Left cardiac atrium (tissue), 4 donors: ENCODE measurements around the gene SPINT2. TPM values are rescaled to one million over a fixed set of nuclear protein-coding genes. Genes with fewer than 3 reads are reported as not detected.
A peak's percentile ranks its signal among the peaks of the same experiment; 100 is the strongest.
"Not testable (repeated sequence)": the region's sequence is repeated elsewhere in the genome, so short reads cannot be mapped to it uniquely, and the experiment has no call there.

Source experiments
- ATAC-seq, 2 donors: fragments of 200-7000 bp; cut with Tn5 transposase; one replicate each; pipeline ENCODE4 v1.9.1; 2020; ENCODE audit warnings: mild to moderate bottlenecking in 2 of 2, moderate library complexity in 2 of 2
- DNase-seq: peaks from one replicate; pipeline ENCODE4 v3.0.0-alpha.2; 2020
- intact Hi-C, 2 donors: fragments of 100-400 bp; cut with DNase I; formaldehyde crosslinking; loops; one replicate each; pipeline versions ENCODE4 v1.14.1 to v1.15.1; 2022 to 2023
- total RNA-seq, 2 donors: library from RNA; stranded (reverse); fragmentation: NEBNext Ultra II Directional; extraction: Animal tissue kit (Norgen Biotek cat#: 25700); gene quantifications; one replicate each; pipeline ENCODE4 v1.2.1, GENCODE V29; 2021
- donor health status: DM: no; HTN: yes; CAD: no.
- donor health status: DM: no; HTN: yes; CAD: no; lungs with severe emphysema.
- donor health status: DM: yes; HTN: yes; CAD: no.
- donor health status: Dilated cardiomyopathy.

The SPINT2 gene
- total RNA-seq, 2 donors from 2014 or later, result 8.6 to 13.6 TPM

DNA sequence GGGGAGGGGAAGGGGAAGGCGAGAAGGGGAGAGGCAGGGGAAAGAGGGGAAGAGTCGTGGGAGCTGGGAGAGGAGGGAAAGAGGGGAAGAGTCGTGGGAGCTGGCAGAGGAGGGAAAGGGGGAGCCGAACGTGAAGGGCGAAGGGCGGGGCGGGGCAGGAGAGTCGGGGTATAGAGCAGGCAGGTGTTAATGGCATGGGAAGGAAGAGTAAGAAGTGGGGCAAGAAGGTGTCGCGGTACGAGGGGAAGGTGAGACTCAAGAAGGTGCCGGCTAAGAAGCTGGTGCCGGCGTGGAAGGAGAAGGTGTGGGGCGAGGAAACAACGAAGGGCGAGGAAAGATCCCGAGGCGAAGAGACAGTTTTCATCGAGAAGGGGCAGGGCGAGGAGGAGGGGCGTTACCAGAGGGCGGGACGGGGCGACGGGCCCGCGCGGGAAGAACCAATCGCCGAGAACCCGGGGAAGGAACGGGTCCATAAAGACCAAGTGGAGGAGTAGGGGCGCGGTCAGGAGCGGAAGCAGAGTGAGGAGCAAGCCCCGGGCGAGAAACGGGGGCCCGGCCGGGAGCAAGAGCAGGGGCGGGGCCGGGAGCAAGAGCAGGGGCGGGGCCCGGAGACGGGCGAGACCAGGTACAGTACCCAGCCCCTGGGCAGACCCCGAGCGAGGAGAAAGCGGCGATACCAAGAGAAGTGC is 71.7 kb downstream of the SPINT2 start:
- ATAC-seq, result peak; percentile 92 to 94
- DNase-seq, result peak; percentile 97
- intact Hi-C loops, result loop anchor here (1.0 to 10.0 kb wide), 5 partner anchors 38 to 441 kb away; partner anchors contain the start of gene PSMD8 (in 1 of the 2)

DNA sequence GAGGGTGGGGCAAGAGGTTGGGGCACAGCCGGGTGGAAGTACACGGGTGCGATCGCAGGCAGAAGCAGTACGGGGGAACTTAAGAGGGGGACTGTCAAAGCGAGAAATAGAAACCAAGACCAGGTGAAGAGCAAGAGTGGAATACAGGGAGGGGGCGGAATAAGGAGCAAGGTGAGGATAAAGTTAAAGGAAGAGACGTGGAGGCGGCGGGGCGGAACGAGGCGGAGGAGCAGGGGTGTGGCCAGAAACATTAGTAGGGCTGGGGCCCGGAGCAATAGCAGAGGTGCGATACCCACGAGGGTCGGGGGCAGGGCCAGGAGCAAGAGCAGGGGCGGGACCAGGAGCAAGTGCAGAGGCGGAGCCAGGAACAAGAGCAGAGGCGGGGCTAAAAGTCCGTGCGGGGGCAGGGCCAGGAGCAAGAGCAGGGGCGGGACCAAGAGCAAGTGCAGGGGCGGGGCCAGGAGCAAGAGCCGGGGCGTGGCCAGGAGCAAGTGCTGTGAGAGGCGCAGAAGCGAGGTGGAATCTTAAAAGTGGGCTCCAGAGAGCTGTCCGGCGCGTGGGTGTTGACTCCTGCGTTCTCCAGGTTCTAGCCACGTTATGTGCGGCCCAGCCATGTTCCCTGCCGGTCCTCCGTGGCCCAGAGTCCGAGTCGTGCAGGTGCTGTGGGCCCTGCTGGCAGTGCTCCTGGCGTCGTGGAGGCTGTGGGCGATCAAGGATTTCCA is 72.4 kb downstream of the SPINT2 start:
- peak; percentile 97 for DNase-seq
- intact Hi-C loops, result loop anchor here (1.0 to 10.0 kb wide), 4 partner anchors 38 to 442 kb away; partner anchors contain the start of gene PSMD8 (in 1 of the 2)
- peak; percentile 74 to 88 for ATAC-seq

DNA sequence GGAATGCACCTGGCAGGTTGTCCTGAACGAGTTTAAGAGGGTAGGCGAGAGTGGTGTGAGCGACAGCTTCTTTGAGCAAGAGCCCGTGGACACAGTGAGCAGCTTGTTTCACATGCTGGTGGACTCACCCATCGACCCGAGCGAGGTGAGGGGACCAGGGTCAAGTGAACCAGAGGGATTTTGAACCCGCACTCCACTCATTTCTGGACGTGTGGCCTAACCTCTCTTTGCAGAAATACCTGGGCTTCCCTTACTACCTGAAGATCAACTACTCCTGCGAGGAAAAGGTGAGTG is 72.9 kb downstream of the SPINT2 start:
- intact Hi-C loops, result loop anchor here (5.0 to 10.0 kb wide), 3 partner anchors 193 to 443 kb away; no protein-coding TSS in a partner anchor
- ATAC-seq, result no peak
- no peak for DNase-seq

DNA sequence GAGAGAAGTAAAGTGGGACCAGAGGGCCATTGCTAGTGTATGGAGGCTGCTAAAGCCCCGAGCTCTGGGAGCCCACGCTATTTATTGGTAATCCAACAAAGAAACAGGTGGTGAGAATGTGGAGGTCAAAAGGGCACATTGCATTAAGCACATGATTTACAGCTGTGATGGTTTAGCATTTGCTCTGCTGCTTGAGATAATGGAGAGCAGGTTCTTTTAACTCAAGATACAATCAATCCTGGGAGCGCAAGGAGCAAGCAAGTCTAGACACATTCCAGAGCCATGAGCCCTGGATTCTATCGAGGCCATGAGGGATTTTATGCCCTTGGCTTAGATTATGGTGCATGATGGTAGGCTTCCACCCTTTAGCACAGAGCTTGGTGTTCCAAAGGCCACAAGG is 74.6 kb downstream of the SPINT2 start:
- DNase-seq, ATAC-seq: not testable (repeated sequence)
- intact Hi-C loops, result loop anchor here (5.0 to 10.0 kb wide), 3 partner anchors 194 to 444 kb away; no protein-coding TSS in a partner anchor

DNA sequence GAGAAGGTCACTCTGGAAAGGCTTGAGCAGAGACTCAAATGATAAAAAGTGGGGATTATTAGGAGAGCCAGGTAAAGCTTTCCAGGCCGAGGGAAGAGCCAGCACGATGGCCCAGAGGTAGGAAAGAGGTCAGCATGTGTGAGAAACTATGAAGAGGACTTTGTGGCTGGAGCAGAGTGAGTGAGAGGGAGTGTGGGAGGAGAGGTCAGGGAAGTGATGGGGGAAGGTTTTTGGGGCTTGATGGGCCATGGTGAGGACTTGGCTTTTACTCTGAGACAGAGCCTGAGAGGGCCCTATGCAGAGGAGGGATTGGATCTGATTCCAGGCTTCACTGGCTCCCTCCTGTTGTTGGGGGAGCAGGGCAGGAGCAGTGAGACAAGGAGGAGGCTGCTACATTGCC is 76.6 kb downstream of the SPINT2 start:
- intact Hi-C loops, result no loop called here
- no peak for DNase-seq
- no peak for ATAC-seq

Other genes starting within 250 kb of the SPINT2 start
- under 1 TPM in 1 of 2 donors, not detected in 1; 0.26 TPM for gene DPF1, start 40.4 kb upstream of the SPINT2 start, total RNA-seq
- 10 to 100 TPM; 34.4 to 67.0 TPM for gene PPP1R14A, start 8.2 kb upstream of the SPINT2 start, total RNA-seq
- gene C19orf33, start 39.7 kb downstream of the SPINT2 start, total RNA-seq, result 1 to 10 TPM; 2.1 to 5.9 TPM
- 10 to 100 TPM; 24.2 to 31.5 TPM for gene YIF1B, start 51.4 kb downstream of the SPINT2 start, total RNA-seq
- gene KCNK6, start 55.3 kb downstream of the SPINT2 start, total RNA-seq, result 1 to 10 TPM; 2.7 to 5.5 TPM
- gene CATSPERG, start 71.3 kb downstream of the SPINT2 start, total RNA-seq, result 1 to 10 TPM in 1 of 2 donors, under 1 TPM in 1; 0.91 to 1.9 TPM
- gene PSMD8, start 110.0 kb downstream of the SPINT2 start, total RNA-seq, result 100 to 1,000 TPM; 216 to 290 TPM
- under 1 TPM; 0.15 to 0.34 TPM for gene GGN, start 123.5 kb downstream of the SPINT2 start, total RNA-seq
- gene SPRED3, start 124.1 kb downstream of the SPINT2 start, total RNA-seq, result 1 to 10 TPM in 1 of 2 donors, under 1 TPM in 1; 0.24 to 3.2 TPM
- gene FAM98C, start 138.5 kb downstream of the SPINT2 start, total RNA-seq, result 10 to 100 TPM; 12.6 to 13.7 TPM
- 1 to 10 TPM; 1.8 to 3.6 TPM for gene RASGRP4, start 161.6 kb downstream of the SPINT2 start, total RNA-seq
- 1 to 10 TPM; 1.3 to 3.0 TPM for gene RYR1, start 169.1 kb downstream of the SPINT2 start, total RNA-seq